Effector CD4-positive, alpha-beta T cell (primary cell): ENCODE data around the gene ANO6.
"Not testable (repeated sequence)": the region's sequence is repeated elsewhere in the genome, so short reads cannot be mapped to it uniquely, and the experiment has no call there.

Experiments used
- DNase-seq: peaks from one replicate; pipeline ENCODE4 v3.0.0-alpha.2; 2020

The ANO6 gene

GRCh38 chr12:45354399-45354798 is 138.5 kb downstream of the ANO6 start:
- DNase-seq, result no peak

GRCh38 chr12:45355730-45356129 is 139.8 kb downstream of the ANO6 start:
- no peak for DNase-seq

- DNase-seq, result no peak
Measured at GRCh38 chr12:45356822-45357538, 141.1 kb downstream of the ANO6 start.

- DNase-seq, result no peak
Measured at GRCh38 chr12:45357539-45358417, 141.9 kb downstream of the ANO6 start.

- DNase-seq, result no peak
Measured at GRCh38 chr12:45362291-45362690, 146.4 kb downstream of the ANO6 start.

GRCh38 chr12:45363903-45364302 is 148.0 kb downstream of the ANO6 start:
- DNase-seq, result no peak

GRCh38 chr12:45368841-45369489 is 153.1 kb downstream of the ANO6 start:
- no peak for DNase-seq

- DNase-seq, result no peak
Measured at GRCh38 chr12:45377815-45378214, 161.9 kb downstream of the ANO6 start.

- DNase-seq, result no peak
Measured at GRCh38 chr12:45379261-45379660, 163.4 kb downstream of the ANO6 start.

- no peak for DNase-seq
Measured at GRCh38 chr12:45381351-45381750, 165.5 kb downstream of the ANO6 start.

GRCh38 chr12:45388545-45388944 is 172.7 kb downstream of the ANO6 start:
- no peak for DNase-seq

GRCh38 chr12:45389426-45389825 is 173.5 kb downstream of the ANO6 start:
- DNase-seq, result no peak

- not testable (repeated sequence) for DNase-seq
Measured at GRCh38 chr12:45397499-45397898, 181.6 kb downstream of the ANO6 start.

GRCh38 chr12:45398552-45398951 is 182.7 kb downstream of the ANO6 start:
- no peak for DNase-seq

GRCh38 chr12:45400991-45401390 is 185.1 kb downstream of the ANO6 start:
- DNase-seq, result no peak

GRCh38 chr12:45402288-45402687 is 186.4 kb downstream of the ANO6 start:
- no peak for DNase-seq

- no peak for DNase-seq
Measured at GRCh38 chr12:45406988-45407850, 191.3 kb downstream of the ANO6 start.

- no peak for DNase-seq
Measured at GRCh38 chr12:45407981-45408728, 192.3 kb downstream of the ANO6 start.

GRCh38 chr12:45408729-45409114 is 192.8 kb downstream of the ANO6 start:
- DNase-seq, result no peak

GRCh38 chr12:45409966-45410365 is 194.1 kb downstream of the ANO6 start:
- no peak for DNase-seq

GRCh38 chr12:45411626-45412025 is 195.7 kb downstream of the ANO6 start:
- no peak for DNase-seq

- no peak for DNase-seq
Measured at GRCh38 chr12:45415393-45415817, 199.5 kb downstream of the ANO6 start.
